SK-N-MC (cell line): Measurements from ENCODE around the gene IGSF9B.
"Not testable (repeated sequence)": the region's sequence is repeated elsewhere in the genome, so short reads cannot be mapped to it uniquely, and the experiment has no call there.

Source experiments
- EZH2 ChIP-seq: fragments of 200-600 bp; sonication (generic); IDR thresholded peaks from one replicate; pipeline ENCODE4 v1.6.1; 2017; ENCODE audit warnings: antibody characterized with exemption
- POLR2AphosphoS5 ChIP-seq: IDR thresholded peaks from 2 replicates; pipeline ENCODE4 v1.6.1; 2012; ENCODE audit warnings: mild to moderate bottlenecking, low read depth, low read length, borderline replicate concordance

DNA sequence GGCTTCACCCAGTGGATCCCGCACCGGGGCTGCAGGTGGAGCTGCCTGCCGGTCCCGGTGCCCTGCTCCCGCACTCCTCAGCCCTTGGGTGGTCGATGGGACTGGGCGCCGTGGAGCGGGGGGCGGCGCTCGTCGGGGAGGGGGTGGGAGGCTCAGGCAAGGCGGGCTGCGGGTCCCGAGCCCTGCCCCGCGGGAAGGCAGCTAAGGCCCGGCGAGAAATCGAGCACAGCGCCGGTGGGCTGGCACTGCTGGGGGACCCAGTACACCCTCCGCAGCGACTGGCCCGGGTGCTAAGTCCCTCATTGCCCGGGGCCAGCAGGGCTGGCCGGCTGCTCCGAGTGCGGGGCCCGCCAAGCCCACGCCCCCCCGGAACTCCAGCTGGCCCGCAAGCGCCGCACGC lies 46.1 kb upstream of the IGSF9B start:
- not testable (repeated sequence) for TF ChIP-seq POLR2AphosphoS5, EZH2
